Fibroblast of villous mesenchyme (primary cell): Measurements from ENCODE around the gene INPP5A. TPM values are rescaled to one million over a fixed set of nuclear protein-coding genes. Genes with fewer than 3 reads are reported as not detected.
"Not testable (repeated sequence)": the region's sequence is repeated elsewhere in the genome, so short reads cannot be mapped to it uniquely, and the experiment has no call there.

Experiments
- DNase-seq: peaks from one replicate; pipeline ENCODE4 v3.0.0-alpha.2; 2010; ENCODE audit warnings: low read depth
- H3K4me3 ChIP-seq: 2 replicates; pipeline ENCODE4 v1.5.1; 2011; ENCODE audit warnings: low read depth, mild to moderate bottlenecking, low read length
- CTCF ChIP-seq: IDR thresholded peaks from 2 replicates; pipeline ENCODE4 v1.5.1; 2012; ENCODE audit warnings: low read depth, mild to moderate bottlenecking, low read length; ENCODE audit not compliant: insufficient read depth
- total RNA-seq: library from RNA; depleted of rRNA; stranded (reverse); fragments of >200 nt; gene quantifications from 2 replicates; pipeline ENCODE4 v1.2.3, GENCODE V29; 2012

The INPP5A gene
- total RNA-seq, 1 donor: 33.2 TPM

DNA sequence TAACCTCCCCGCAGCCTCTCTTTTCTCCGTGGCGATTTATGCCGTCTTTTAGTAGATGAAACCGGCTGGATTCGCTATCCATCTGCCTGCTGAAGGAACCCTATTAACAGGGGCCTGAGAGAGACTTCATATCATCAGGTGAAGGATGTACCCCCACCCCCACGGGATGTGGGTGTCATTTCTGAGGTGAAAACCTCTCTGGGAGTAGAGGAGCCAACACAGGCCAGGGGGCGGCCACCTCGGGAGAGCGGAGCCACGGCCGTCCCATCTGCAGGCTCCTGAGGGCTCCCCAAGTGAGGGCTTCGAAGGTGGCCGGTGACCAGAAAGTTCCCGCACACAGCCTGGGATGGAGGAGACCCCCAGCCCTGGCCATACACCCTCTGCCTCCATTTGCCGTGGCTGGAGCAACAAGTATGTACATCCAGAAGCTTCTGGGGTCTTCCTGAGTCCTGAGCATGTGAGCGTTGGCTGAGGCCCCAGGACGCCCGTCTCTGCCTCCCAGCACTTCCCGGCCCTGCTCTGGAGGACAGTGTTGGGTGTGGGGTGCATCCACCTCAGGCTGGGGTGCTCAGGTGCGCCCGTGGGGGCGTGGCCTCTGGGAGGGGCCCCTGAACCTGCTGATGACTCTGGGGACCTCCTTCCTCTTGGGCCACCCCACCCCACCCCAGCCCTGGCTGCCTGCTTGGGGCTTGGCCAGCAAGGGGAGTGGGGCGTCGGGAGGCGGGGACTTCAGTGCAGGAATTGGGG is 163.7 kb downstream of the INPP5A start:
- DNase-seq: no peak
- TF ChIP-seq CTCF: no peak
- no peak overlapping the region for H3K4me3 ChIP-seq

- no peak for TF ChIP-seq CTCF
- DNase-seq: no peak
- no peak overlapping the region for H3K4me3 ChIP-seq
Observed at GRCh38 chr10:132701846-132702190, 164.2 kb downstream of the INPP5A start.

DNA sequence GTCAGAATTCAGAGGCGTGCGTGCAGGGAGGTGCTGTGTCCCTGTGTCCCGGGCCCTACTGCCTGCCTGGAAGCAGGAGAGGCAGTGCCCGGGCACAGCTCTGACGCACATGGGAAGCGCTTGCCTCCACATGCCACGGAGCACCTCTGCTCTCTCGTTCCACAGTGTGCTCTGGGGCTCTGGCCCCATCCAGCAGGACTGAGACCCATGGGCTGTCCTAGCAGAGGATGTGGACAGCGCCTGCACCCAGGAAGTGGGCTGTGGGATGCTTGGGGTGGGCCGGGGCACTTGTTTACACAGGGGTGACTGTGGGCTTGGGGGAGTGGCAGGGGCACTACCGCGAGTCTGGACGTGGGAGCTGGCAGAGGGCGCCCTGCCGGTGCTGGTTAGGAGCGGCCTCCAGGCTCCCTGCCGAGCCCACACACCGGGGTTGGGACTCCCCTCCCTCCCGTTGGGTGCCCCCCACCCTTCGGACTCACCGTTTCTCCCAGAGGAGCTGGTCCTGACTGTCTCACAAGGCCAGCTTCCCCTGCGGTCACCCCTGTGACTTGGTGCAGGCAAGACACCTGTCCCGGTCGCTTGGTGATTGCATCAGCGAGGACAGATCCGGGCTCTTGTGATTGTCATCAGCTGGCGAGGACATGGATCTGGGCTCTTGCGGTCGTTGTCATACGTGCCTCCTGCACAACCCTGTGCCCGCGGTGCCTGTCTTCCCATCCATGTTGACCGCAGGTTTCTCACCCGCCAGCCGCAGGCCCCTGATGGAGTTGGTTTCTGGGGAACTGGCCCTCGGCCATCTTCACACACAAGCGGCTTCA is 165.2 kb downstream of the INPP5A start:
- H3K4me3 ChIP-seq: no peak overlapping the region
- TF ChIP-seq CTCF: no peak
- DNase-seq: no peak

DNA sequence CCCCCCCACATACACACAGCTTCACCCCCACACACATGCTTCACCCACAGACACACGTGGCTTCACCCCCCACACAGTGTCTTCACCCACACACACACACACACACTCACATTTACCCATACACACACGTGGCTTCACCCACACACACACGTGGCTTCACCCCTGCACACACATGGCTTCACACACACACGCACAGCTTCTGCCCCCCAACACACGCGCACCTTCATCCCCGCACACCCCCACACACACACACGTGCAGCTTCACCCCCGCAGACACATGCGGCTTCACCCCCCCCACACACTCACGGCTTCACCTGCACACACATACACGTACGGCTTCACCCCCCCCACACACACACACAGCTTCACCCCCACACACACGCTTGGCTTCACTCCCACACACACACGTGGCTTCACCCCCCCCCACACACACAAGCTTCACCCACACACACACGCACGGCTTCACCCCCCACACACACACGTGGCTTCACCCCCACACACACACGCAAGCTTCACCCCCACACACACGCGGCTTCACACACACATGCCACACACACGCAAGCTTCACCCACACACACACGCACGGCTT is 165.9 kb downstream of the INPP5A start:
- H3K4me3 ChIP-seq: no peak overlapping the region
- DNase-seq: no peak
- TF ChIP-seq CTCF: no peak

DNA sequence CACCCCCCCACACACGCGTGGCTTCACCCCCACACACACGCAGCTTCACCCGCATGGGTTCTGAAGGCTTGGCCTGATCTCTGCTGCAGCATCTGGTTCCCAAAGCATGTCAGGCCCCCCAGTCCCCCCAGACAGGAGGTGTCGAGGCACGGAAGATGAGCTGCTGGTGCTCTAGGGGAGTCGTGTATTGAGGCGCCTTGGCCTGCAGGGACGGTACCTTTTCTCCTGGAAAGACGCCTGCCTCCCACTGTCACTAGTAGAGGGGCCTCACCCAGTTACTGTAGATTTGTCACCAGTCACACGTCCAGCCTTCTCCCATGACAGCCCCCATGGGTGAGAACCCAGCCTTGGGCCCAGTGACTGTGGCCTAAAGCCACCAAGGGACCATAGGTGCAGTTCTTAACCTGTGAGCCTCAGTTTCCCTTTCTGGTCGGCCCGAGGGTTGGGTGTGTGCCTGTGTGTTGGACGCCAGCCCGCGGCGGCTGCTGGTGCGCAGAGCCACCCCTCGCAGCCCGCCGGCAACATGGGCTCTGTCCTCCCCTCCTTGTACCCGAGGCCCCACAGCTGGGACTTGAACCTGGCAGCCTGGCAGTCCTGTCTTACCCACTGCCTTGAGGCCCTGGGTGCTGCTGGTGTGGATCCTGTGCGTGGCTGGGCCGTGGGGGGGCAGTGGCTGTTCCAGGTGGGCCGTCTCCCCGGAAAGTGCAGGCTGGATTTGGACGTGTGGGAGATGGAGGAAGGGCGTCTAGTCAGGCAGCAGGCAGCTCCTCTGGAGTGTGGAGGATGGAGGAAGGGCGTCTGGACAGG is 166.6 kb downstream of the INPP5A start:
- DNase-seq: no peak
- no peak overlapping the region for H3K4me3 ChIP-seq
- TF ChIP-seq CTCF: no peak

GRCh38 chr10:132704815-132705064 is 167.2 kb downstream of the INPP5A start:
- not testable (repeated sequence) for H3K4me3 ChIP-seq, DNase-seq

GRCh38 chr10:132705173-132705572 is 167.6 kb downstream of the INPP5A start:
- H3K4me3 ChIP-seq: no peak overlapping the region
- no peak for DNase-seq
- no peak for TF ChIP-seq CTCF
